A549 (cell line): Measurements from ENCODE around the gene BARX1. TPM values are rescaled to one million over a fixed set of nuclear protein-coding genes. Genes with fewer than 3 reads are reported as not detected.

ENCODE experiments used
- ATAC-seq, 2 experiments: fragments of 200-7000 bp in 1 of 2; fragments of >200 bp in 1 of 2; cut with Nextera tagmentation in 1 of 2; cut with Tn5 transposase in 1 of 2; 3 replicates each; pipeline versions ENCODE4 v1.8.0 to v1.9.1; 2018 to 2020; ENCODE audit warnings: mild to moderate bottlenecking in 1 of 2, moderate library complexity in 1 of 2
- CTCF ChIA-PET: fragments of 300-600 bp; sonication (Branson Sonifier 250); formaldehyde crosslinking; extraction: SDS; loops from one replicate; lab custom pipeline; 2021; ENCODE audit warnings: antibody characterized with exemption, inconsistent platforms; lab: Yijun Ruan, JAX
- POLR2A ChIA-PET: fragments of 350-600 bp; formaldehyde crosslinking; extraction: SDS; loops from one replicate; lab custom pipeline; 2021; ENCODE audit warnings: antibody characterized with exemption, inconsistent platforms; lab: Yijun Ruan, JAX
- DNase-seq, 2 experiments: peaks; one replicate each; pipeline versions ENCODE4 v3.0.0 to v3.0.0-alpha.2; 2011 to 2016; ENCODE audit warnings: low read depth in 1 of 2, low spot score in 1 of 2
- FAIRE-seq: peaks from 2 replicates; lab custom pipeline; 2011; peaks lifted over from hg19 to GRCh38; lab: Jason Lieb, UNC
- H3K27ac ChIP-seq, 2 experiments: fragments of >200 bp; sonication (Bioruptor Twin); formaldehyde crosslinking; 3 replicates each; pipeline ENCODE4 v1.5.1; 2016 to 2017
- H3K4me1 ChIP-seq: fragments of >200 bp; sonication (Bioruptor Twin); formaldehyde crosslinking; 3 replicates; pipeline ENCODE4 v1.6.1; 2016
- H3K4me2 ChIP-seq: fragments of >200 bp; sonication (Bioruptor Twin); formaldehyde crosslinking; 3 replicates; pipeline ENCODE4 v1.6.1; 2016
- H3K4me3 ChIP-seq: fragments of >200 bp; sonication (Bioruptor Twin); formaldehyde crosslinking; 3 replicates; pipeline ENCODE4 v1.5.1; 2016
- H3K9me3 ChIP-seq: fragments of >200 bp; sonication (Bioruptor Twin); formaldehyde crosslinking; 3 replicates; pipeline ENCODE4 v1.6.1; 2016
- BHLHE40 ChIP-seq: IDR thresholded peaks from 2 replicates; pipeline ENCODE4 v1.6.1; 2012; ENCODE audit warnings: low read depth, low read length, inconsistent platforms
- CBX2 ChIP-seq: fragments of 200-600 bp; sonication (generic); IDR thresholded peaks from 2 replicates; pipeline ENCODE4 v1.6.1; 2016; ENCODE audit warnings: low read depth, mild to moderate bottlenecking, borderline replicate concordance
- CBX8 ChIP-seq: fragments of 200-600 bp; sonication (generic); IDR thresholded peaks from 2 replicates; pipeline ENCODE4 v1.6.1; 2016
- CHD4 ChIP-seq: fragments of 200-600 bp; sonication (generic); IDR thresholded peaks from 2 replicates; pipeline ENCODE4 v1.6.1; 2016; ENCODE audit warnings: antibody characterized with exemption, mild to moderate bottlenecking, borderline replicate concordance
- EP300 ChIP-seq, 2 experiments: fragments of >200 bp; sonication (Bioruptor Twin); formaldehyde crosslinking; IDR thresholded peaks; 2 replicates in 1 of 2; 3 replicates in 1 of 2; pipeline ENCODE4 v1.6.1; 2016 to 2017
- ESRRA ChIP-seq: fragments of 150-350 bp; IDR thresholded peaks from 2 replicates; pipeline ENCODE4 v1.6.1; 2014; ENCODE audit warnings: mild to moderate bottlenecking, low read length, borderline replicate concordance
- HOXB5 ChIP-seq: fragments of 250-450 bp; sonication (Bioruptor Pico); IDR thresholded peaks from 2 replicates; pipeline ENCODE4 v1.5.0; 2020; ENCODE audit warnings: mild to moderate bottlenecking, moderate library complexity
- KDM1A ChIP-seq: fragments of 200-600 bp; sonication (generic); IDR thresholded peaks from 2 replicates; pipeline ENCODE4 v1.6.1; 2016; ENCODE audit warnings: low read depth, mild to moderate bottlenecking
- KDM5A ChIP-seq: fragments of 200-600 bp; sonication (generic); IDR thresholded peaks from 2 replicates; pipeline ENCODE4 v1.6.1; 2016; ENCODE audit warnings: antibody characterized with exemption, mild to moderate bottlenecking
- MAFK ChIP-seq: fragments of 450-650 bp; IDR thresholded peaks from 2 replicates; pipeline ENCODE4 v1.6.1; 2014; ENCODE audit not compliant: partially characterized antibody
- MAZ ChIP-seq: fragments of 150-350 bp; IDR thresholded peaks from 2 replicates; pipeline ENCODE4 v1.6.1; 2014; ENCODE audit warnings: antibody characterized with exemption, low read depth, low read length, borderline replicate concordance
- MYC ChIP-seq: IDR thresholded peaks from 2 replicates; pipeline ENCODE4 v1.6.1; 2012; ENCODE audit warnings: mild to moderate bottlenecking, inconsistent platforms, low read length, improper control_type of control experiment, borderline replicate concordance
- NR3C1 ChIP-seq: fragments of >200 bp; sonication (Bioruptor Twin); formaldehyde crosslinking; IDR thresholded peaks from 3 replicates; pipeline ENCODE4 v1.6.1; 2017
- PHF8 ChIP-seq: fragments of 200-600 bp; sonication (generic); IDR thresholded peaks from 2 replicates; pipeline ENCODE4 v1.6.1; 2016; ENCODE audit warnings: low read depth, mild to moderate bottlenecking, antibody characterized with exemption, moderate library complexity, borderline replicate concordance
- RAD21 ChIP-seq, 2 experiments: fragments of >200 bp in 1 of 2; sonication (Bioruptor Twin) in 1 of 2; formaldehyde crosslinking in 1 of 2; IDR thresholded peaks in 1 of 2; conservative IDR thresholded peaks in 1 of 2; 2 replicates in 1 of 2; 3 replicates in 1 of 2; pipeline ENCODE4 v1.6.1; 2012 to 2018; ENCODE audit warnings: inconsistent platforms in 1 of 2
- RARB ChIP-seq: fragments of 250-450 bp; sonication (Bioruptor Pico); IDR thresholded peaks from 2 replicates; pipeline ENCODE4 v1.8.0; 2021; ENCODE audit warnings: mild to moderate bottlenecking, moderate library complexity
- RFX5 ChIP-seq: fragments of 450-650 bp; IDR thresholded peaks from 2 replicates; pipeline ENCODE4 v1.7.1; 2014; ENCODE audit warnings: antibody characterized with exemption, mild to moderate bottlenecking, moderate library complexity
- RNF2 ChIP-seq: fragments of 200-600 bp; sonication (generic); IDR thresholded peaks from 2 replicates; pipeline ENCODE4 v1.6.1; 2016; ENCODE audit warnings: low read depth, mild to moderate bottlenecking, antibody characterized with exemption, moderate library complexity, borderline replicate concordance
- SMC3 ChIP-seq: fragments of >200 bp; sonication (Bioruptor Twin); formaldehyde crosslinking; IDR thresholded peaks from 3 replicates; pipeline ENCODE4 v1.6.1; 2018; ENCODE audit warnings: inconsistent platforms
- WGBS: methylation state at CpG from one replicate; pipeline ENCODE4 v1.1.6; 2017; ENCODE audit errors: missing lambda C conversion rate; 5-methylcytosine and 5-hydroxymethylcytosine counted together
- polyA plus RNA-seq, 4 experiments: library from polyadenylated mRNA; depleted of rRNA in 3 of 4; stranded (reverse); fragments of >200 nt; fragmentation: RNase III in 1 of 4; extraction: RNeasy Plus Mini Kit Qiagen cat#74134 plus additional on column Dnase treatment in 1 of 4; gene quantifications; 2 replicates in 3 of 4; 3 replicates in 1 of 4; pipeline ENCODE4 v1.2.3, GENCODE V29; 2011 to 2017
- TF ChIP-seq, protein P1 (sequence below): IDR thresholded peaks from 2 replicates; pipeline ENCODE4 v1.6.1; 2012
- TF ChIP-seq, protein P2 (sequence below): fragments of 450-650 bp; IDR thresholded peaks from 2 replicates; pipeline ENCODE4 v1.6.1; 2014; ENCODE audit warnings: antibody characterized with exemption
- TF ChIP-seq, protein P3 (sequence below): fragments of >200 bp; sonication (Bioruptor Twin); formaldehyde crosslinking; IDR thresholded peaks from 3 replicates; pipeline ENCODE4 v1.5.1; 2016

BARX1 gene
- polyA plus RNA-seq, 2 of the 4 experiments (the other 2 are of a cell fraction) = 3.5 to 7.3 TPM

GRCh38 chr9:93937193-93937592 lies 18.0 kb downstream of the BARX1 start:
- Histone ChIP-seq H3K4me3 (no peak overlapping the region), H3K27ac (no peak overlapping the region), H3K4me1 (no peaks in the 10 kb centered on the region), H3K4me2 (no peak overlapping the region), H3K9me3 (no peaks in the 10 kb centered on the region)
- WGBS = 0% methylated on average over 1 of the region's 1 CpG
- DNase-seq (no peak), FAIRE-seq (no peak), ATAC-seq (no peak)
- ChIA-PET POLR2A (no interaction called here), CTCF (interaction anchor here (0.6 kb wide), 1 partner anchor 174 kb away, joined by 3 read pairs; no protein-coding TSS in a partner anchor)
- TF ChIP-seq MAFK (no peak), KDM1A (no peak), RNF2 (no peak), CBX2 (no peak), MYC (no peak)

GRCh38 chr9:93931905-93932304 lies 23.2 kb downstream of the BARX1 start:
- CTCF ChIA-PET = interaction anchor here (0.6 to 1.6 kb wide), 4 partner anchors 31 to 974 kb away, joined by 3 to 6 read pairs (median 4); no protein-coding TSS in a partner anchor
- no peak overlapping the region for H3K27ac ChIP-seq
- no peak for FAIRE-seq
- POLR2A ChIA-PET = no interaction called here
- WGBS = 22% methylated on average over 11 of the region's 11 CpGs
- TF ChIP-seq, protein P1, sequence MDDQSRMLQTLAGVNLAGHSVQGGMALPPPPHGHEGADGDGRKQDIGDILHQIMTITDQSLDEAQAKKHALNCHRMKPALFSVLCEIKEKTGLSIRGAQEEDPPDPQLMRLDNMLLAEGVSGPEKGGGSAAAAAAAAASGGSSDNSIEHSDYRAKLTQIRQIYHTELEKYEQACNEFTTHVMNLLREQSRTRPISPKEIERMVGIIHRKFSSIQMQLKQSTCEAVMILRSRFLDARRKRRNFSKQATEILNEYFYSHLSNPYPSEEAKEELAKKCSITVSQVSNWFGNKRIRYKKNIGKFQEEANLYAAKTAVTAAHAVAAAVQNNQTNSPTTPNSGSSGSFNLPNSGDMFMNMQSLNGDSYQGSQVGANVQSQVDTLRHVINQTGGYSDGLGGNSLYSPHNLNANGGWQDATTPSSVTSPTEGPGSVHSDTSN = no peak
- TF ChIP-seq NR3C1 (no peak), CBX8 (no peak), SMC3 (no peak), BHLHE40 (no peak), KDM1A (no peak), RAD21 (conservative IDR thresholded peaks at IDR 0.05 in 1 of 2, IDR thresholded peaks at IDR 0.05 in 1 of 2) (no peak), ESRRA (no peak), PHF8 (no peak), HOXB5 (CRISPR knock-in tag) (no peak), EP300 (IDR thresholded peaks at IDR 0.05) (no peak), CHD4 (no peak), RARB (CRISPR knock-in tag) (no peak), MAZ (no peak), RFX5 (no peak), KDM5A (no peak)
- TF ChIP-seq, protein P2, sequence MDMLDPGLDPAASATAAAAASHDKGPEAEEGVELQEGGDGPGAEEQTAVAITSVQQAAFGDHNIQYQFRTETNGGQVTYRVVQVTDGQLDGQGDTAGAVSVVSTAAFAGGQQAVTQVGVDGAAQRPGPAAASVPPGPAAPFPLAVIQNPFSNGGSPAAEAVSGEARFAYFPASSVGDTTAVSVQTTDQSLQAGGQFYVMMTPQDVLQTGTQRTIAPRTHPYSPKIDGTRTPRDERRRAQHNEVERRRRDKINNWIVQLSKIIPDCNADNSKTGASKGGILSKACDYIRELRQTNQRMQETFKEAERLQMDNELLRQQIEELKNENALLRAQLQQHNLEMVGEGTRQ = no peak
- TF ChIP-seq, protein P3, sequence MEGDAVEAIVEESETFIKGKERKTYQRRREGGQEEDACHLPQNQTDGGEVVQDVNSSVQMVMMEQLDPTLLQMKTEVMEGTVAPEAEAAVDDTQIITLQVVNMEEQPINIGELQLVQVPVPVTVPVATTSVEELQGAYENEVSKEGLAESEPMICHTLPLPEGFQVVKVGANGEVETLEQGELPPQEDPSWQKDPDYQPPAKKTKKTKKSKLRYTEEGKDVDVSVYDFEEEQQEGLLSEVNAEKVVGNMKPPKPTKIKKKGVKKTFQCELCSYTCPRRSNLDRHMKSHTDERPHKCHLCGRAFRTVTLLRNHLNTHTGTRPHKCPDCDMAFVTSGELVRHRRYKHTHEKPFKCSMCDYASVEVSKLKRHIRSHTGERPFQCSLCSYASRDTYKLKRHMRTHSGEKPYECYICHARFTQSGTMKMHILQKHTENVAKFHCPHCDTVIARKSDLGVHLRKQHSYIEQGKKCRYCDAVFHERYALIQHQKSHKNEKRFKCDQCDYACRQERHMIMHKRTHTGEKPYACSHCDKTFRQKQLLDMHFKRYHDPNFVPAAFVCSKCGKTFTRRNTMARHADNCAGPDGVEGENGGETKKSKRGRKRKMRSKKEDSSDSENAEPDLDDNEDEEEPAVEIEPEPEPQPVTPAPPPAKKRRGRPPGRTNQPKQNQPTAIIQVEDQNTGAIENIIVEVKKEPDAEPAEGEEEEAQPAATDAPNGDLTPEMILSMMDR = no peak
- no peaks in the 10 kb centered on the region for H3K9me3 ChIP-seq
- no peak overlapping the region for H3K4me2 ChIP-seq
- no peaks in the 10 kb centered on the region for H3K4me1 ChIP-seq
- no peak for ATAC-seq
- no peak for DNase-seq
- H3K4me3 ChIP-seq = no peak overlapping the region

DNA sequence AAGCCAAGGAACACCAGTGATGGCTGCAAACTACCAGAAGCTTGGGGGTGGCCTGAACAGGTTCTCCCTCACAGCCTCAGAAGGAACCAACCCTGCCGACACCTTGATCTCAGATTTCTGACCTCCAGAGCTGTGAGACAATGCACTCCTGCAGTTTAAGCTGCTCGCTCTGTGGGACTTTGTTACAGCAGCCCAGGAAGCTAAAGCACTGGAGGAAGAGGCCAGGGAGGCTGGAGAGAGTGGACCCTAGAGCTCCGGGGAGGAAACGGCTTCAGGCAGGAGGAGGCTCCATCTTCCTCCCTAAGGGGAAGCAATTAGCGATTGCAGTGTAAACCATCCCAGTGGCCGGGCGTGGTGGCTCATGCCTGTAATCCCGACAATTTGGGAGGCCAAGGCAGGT lies 25.1 kb downstream of the BARX1 start:
- no peak for TF ChIP-seq NR3C1
- TF ChIP-seq, all 56 proteins: peak for 0
- DNase-seq (no peak), ATAC-seq (no peak), FAIRE-seq (no peak)
- Histone ChIP-seq H3K27ac (no peak overlapping the region), H3K9me3 (no peaks in the 10 kb centered on the region), H3K4me3 (no peak overlapping the region), H3K4me2 (no peak overlapping the region), H3K4me1 (no peaks in the 10 kb centered on the region)
- WGBS = 45% methylated on average over 2 of the region's 8 CpGs
- CTCF ChIA-PET = interaction anchor here (1.2 to 2.3 kb wide), 2 partner anchors 10 to 13 kb away, joined by 3 to 9 read pairs; no protein-coding TSS in a partner anchor
- POLR2A ChIA-PET = no interaction called here
